Mammary epithelial cell (primary cell): ENCODE measurements around the gene CR2.

ENCODE experiments used
- EZH2 ChIP-seq: IDR thresholded peaks from 2 replicates; pipeline ENCODE4 v1.6.1; 2012; ENCODE audit warnings: low read length, inconsistent platforms, borderline replicate concordance
- TF ChIP-seq, protein P1 (sequence below), 2 donors: IDR thresholded peaks in 1 of 2; conservative IDR thresholded peaks in 1 of 2; 2 replicates each; pipeline ENCODE4 v1.5.1; 2011 to 2012; ENCODE audit warnings: inconsistent platforms in 2 of 2, low read length in 2 of 2, mild to moderate bottlenecking in 2 of 2, control low read depth in 1 of 2, low read depth in 1 of 2; ENCODE audit not compliant: insufficient read depth in 1 of 2; ENCODE audit errors: extremely low read depth in 1 of 2

- TF ChIP-seq, protein P1, sequence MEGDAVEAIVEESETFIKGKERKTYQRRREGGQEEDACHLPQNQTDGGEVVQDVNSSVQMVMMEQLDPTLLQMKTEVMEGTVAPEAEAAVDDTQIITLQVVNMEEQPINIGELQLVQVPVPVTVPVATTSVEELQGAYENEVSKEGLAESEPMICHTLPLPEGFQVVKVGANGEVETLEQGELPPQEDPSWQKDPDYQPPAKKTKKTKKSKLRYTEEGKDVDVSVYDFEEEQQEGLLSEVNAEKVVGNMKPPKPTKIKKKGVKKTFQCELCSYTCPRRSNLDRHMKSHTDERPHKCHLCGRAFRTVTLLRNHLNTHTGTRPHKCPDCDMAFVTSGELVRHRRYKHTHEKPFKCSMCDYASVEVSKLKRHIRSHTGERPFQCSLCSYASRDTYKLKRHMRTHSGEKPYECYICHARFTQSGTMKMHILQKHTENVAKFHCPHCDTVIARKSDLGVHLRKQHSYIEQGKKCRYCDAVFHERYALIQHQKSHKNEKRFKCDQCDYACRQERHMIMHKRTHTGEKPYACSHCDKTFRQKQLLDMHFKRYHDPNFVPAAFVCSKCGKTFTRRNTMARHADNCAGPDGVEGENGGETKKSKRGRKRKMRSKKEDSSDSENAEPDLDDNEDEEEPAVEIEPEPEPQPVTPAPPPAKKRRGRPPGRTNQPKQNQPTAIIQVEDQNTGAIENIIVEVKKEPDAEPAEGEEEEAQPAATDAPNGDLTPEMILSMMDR (conservative IDR thresholded peaks at IDR 0.05 in 1 of 2, IDR thresholded peaks at IDR 0.05 in 1 of 2; ENCODE audit: extremely low read depth in 1 of 2, insufficient read depth in 1 of 2, low read depth in 1 of 2, low read length in 2 of 2) = no peak
- no peak for TF ChIP-seq EZH2
These were observed 56.3 kb downstream of the CR2 start for GRCh38 chr1:207510444-207510843.
